ENCODE results near the gene NDUFAF2.

GRCh38 chr5:61052882-61053281 lies 107.9 kb downstream of the NDUFAF2 start:
- TF ChIP-seq RNF2 (IDR thresholded peaks at IDR 0.05; ENCODE audit: borderline replicate concordance, low read depth, low read length, missing control alignments, poor library complexity, severe bottlenecking) (no peak), POLR2A (IDR thresholded peaks at IDR 0.05; ENCODE audit: control extremely low read depth in 1 of 2, low read depth in 2 of 2, low read length in 2 of 2) (no peak), EP300 (IDR thresholded peaks at IDR 0.05; ENCODE audit: borderline replicate concordance in 1 of 2, low read depth in 2 of 2, low read length in 2 of 2) (no peak), CTCF (IDR thresholded peaks at IDR 0.05; ENCODE audit: control extremely low read depth in 1 of 3, insufficient read depth in 1 of 3, low read depth in 1 of 3, low read length in 3 of 3) (no peak), POLR2AphosphoS5 (IDR thresholded peaks at IDR 0.05; ENCODE audit: low read depth, low read length) (no peak), TAF1 (IDR thresholded peaks at IDR 0.05; ENCODE audit: low read depth, low read length) (no peak), CBX5 (IDR thresholded peaks at IDR 0.05; ENCODE audit: low read depth, low read length) (no peak), EZH2 (IDR thresholded peaks at IDR 0.05; ENCODE audit: low read depth, low read length, severe bottlenecking) (no peak), CEBPB (IDR thresholded peaks at IDR 0.05; ENCODE audit: low read depth, low read length) (no peak), RFX5 (IDR thresholded peaks at IDR 0.05; ENCODE audit: borderline replicate concordance, low read depth, low read length) (no peak)
- TF ChIP-seq, protein P1, sequence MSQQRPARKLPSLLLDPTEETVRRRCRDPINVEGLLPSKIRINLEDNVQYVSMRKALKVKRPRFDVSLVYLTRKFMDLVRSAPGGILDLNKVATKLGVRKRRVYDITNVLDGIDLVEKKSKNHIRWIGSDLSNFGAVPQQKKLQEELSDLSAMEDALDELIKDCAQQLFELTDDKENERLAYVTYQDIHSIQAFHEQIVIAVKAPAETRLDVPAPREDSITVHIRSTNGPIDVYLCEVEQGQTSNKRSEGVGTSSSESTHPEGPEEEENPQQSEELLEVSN (IDR thresholded peaks at IDR 0.05) = no peak
